Amygdala (tissue), 56 donors: ENCODE measurements around the gene COPS7B.
A peak's percentile ranks its signal among the peaks of the same experiment; 100 is the strongest.

Experiments used
- DNase-seq, 56 donors: peaks; one replicate each; lab custom pipeline; 2025; lab: John Stamatoyannopoulos, UW

The COPS7B gene

DNA sequence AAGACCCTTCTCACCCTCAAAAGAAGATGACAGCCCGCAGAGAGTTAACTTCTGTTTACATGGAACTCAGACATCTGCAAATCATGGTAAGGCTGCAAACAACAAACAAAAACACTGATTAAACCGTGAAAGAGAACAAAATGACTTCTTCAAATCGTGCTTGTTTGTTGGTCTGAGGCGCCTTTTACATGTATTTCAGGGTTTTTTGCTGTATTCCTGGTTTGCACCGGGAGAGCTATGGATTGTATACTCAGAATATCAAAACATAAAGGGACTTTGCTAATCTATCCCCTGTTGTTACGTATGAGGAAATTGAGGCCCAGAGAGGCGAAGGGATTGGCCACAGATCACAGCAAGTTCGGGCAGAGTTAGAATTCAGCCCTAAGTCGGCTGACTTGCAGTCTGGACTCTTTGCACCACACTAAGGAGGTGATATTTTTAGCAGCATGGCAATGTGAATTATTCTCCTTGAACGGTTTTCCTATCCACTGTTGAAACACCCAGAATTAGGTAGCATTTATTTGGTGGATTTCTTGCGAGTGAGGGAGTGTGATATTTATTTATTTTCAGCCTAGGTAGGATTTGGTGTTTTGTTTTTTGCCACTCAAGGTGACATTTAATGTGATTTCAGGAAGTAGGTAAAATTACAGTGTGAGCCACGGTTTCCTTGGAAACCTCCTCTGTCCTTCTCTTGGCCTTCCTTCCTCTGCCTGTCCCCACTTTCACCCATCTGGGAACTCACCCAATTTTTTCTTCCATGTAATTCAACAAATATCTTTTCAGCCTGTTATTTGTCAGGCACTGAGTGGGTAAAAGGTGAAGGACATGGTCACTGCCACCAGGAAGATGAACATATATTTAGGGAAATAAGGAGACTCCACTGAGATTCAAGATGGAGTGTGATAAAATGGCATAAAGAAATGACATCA is 4.2 kb upstream of the COPS7B start:
- DNase-seq: peak in 2 of 56 donors; percentile 30 to 32

DNA sequence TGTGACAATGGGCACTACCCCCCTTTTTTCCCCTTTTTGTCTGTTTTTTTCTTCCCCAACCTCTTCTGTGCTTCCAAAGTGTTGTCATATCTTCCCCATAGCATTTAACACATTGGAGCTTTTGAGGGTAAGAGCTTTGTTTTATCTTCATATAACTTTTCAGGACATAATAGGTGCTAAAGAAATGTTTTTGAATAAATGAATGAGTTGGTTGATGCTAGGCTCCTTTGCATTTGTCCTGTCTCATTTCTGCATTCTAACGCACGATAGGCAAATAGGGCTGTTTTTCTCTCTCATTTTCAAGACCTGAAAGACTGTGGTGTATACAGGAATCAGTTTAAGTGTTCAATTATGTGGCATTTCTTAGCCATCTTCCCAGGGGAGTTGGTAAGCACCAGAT is 832 bp upstream of the COPS7B start:
- no peak for DNase-seq

DNA sequence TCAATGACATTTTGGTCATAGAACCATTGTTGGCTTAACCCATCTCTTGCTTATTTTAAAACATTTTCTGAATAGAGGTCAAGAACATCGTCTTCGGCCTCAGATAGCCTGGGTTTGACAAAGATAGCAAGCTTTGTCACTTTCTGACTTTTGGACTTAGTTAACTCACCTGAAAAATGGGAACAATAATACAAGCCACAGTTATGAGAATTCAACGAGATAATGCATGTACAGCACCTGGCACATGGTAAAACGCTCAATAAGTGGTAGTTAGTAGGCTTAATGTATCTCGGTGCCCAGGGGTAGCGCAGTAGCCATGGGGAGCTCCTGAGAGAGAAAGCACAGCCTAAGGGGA is 446 bp upstream of the COPS7B start:
- no peak for DNase-seq

DNA sequence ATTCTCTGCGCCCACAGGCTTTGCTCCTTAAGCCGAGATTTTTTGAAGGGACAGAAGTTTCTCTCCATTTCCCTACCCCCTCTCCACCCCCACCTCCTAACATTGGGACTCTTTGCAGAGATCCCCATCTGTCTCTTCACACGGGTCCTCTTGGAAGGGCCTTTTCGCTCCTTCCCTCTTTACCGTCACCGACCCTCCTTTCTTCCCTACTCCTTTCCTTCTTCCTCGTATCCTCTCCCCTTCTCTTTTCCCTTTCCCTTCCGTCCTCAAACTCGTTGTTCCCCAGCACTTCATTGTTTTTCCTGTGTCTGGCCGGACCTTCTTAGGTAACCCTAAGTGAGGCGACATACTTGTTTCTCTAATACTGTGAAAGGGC is 660 bp downstream of the COPS7B start:
- DNase-seq: no peak

DNA sequence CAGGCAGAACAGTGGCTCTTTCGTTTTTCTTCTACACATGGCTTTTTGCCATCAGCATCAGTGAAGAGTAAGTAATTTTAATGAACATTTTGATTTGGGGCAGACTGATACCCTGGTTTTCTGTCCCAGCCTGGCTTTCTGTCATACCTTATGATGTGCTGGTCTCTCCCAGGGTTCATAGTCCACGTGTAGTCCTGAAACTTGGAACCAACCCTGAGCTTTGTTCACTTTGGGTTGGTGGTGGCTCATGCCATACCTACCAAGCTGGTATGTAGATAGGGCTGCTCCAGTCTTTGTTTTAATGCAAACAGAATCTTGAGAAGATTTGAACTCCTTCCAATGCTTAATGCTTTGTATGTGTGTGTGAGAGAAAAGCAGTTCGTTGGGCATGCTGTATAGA is 4.9 kb downstream of the COPS7B start:
- DNase-seq: no peak

DNA sequence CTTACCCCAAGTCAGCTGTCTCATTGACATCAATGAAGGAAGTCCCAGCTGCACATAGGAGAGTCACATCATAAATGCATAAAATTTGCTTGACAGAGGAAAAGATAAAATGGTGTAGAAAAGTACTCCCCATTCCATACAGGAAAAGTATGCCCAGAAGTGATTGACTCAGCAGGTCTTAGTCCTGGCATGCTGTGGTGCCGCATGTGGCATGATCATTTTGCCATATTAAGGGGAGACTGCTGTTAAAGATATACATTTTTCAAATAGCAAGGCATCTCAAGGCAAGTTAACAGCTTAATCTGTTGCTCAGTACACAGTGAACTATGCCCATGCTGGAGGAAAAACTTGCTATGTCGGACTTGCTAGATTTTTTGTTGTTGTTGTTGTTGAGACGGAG is 8.1 kb downstream of the COPS7B start:
- DNase-seq: peak in 1 of 56 donors; percentile 13

DNA sequence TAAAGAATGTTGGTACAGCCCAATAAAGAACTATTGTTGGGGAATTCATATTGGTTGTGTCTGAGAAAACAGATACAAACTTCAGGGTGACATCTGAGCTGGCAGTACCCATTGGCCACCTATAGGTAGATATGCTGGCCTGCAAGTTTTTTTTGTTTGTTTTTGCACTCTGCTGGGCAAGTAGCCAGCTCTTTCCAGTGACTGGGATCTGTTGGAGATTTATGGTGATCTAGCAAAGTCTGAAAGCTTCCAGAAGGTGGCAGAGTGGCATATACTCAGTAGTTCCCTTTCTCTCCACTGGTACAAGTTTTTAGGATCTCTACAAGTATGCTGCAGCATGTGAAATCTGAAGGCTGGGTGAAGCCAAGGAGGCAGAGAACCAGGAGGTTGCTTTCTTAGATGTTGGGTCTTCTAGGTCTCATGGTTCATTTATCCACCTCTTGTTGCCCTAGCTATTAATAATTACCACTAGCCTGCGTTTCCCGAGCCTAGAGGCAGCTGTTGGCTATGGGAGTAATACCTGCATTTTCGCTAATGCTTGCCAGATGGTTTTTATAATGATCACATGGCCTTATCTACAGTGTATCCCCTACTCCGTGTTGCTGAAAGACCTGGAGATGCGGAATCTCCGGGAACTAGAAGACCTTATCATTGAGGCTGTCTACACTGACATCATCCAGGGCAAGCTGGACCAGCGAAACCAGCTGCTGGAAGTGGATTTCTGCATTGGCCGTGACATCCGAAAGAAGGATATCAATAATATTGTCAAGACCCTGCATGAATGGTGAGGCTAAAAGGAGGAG is 9.5 kb downstream of the COPS7B start:
- peak in 2 of 56 donors; percentile 8 to 18 for DNase-seq

DNA sequence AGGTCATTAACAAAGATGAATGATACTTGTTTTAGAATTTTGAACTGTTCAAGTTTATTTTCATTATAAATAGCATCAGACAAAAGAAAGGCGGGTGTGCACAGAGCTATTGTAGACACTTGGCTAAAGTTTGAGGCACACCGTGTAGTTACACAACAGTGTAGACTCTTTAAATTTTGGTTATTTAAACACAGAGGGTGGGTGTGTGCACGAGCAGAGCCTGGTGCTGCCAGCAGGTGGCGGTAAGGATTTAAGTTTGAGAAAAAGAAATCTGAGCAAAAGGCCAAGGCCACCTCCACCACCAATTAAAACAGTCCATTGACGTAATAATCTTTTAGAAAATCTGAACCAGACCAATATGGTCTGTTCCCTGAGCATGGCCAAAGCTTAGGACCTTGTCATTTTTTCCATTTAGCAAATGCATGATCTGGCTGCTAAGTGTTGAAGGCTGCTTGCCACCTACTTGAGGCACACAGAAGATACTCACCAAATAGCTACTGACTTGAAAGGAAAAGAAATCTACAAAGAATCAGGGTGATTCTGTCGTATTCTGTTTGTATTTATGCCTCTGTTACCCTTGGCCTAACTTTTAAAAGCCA is 14.3 kb downstream of the COPS7B start:
- DNase-seq: peak in 7 of 56 donors; percentile 7 to 46 (median 22)

DNA sequence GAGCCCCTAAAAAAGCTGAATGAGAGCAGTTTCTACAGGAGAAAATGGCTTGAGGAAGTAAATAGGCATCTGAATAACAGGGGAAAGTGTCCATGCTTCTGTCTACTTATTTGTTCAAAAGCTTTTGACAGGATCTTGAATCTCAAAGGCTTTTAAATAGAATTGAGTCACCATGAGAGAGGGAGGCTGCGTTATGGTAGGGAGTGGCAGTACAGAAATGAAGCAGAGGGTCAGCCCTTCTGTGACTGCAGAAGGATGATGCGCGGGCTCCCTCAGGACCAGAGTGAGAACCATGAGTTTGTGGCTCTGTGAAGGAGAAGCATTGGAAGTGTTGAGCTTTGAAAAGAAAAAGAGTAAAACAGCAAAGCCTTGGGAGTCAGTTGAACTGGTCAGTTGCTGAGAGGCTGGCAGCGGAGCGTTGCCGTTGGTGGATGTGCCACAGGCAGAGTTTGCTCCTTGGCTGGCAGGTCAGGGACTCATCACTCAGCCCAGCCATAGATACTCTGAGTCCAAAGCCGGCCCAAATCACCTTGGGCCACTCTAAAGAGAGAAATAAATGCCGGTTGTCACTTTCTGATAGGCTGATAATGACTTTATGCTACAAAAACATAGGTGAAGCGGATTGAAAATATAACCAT is 17.4 kb downstream of the COPS7B start:
- DNase-seq: no peak

DNA sequence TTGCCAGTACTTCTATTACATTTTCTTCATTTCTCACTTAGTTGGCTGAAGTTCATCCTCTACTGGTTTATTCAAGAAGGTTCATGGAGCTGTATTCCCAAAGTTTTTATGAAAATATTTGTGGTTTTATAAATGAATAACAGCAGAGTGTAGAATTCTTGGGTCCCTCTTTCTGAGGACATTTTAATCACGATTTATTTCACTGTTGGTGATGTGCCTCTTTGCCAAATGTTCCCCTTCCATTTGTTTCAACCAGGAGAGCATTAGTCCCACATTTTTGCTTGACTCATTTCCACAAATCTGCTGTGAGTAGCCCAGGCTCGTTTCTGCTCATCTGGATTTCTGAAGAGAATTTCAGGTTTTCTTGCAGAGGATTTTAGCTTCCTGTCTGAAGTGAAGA is 20.8 kb downstream of the COPS7B start:
- no peak for DNase-seq

DNA sequence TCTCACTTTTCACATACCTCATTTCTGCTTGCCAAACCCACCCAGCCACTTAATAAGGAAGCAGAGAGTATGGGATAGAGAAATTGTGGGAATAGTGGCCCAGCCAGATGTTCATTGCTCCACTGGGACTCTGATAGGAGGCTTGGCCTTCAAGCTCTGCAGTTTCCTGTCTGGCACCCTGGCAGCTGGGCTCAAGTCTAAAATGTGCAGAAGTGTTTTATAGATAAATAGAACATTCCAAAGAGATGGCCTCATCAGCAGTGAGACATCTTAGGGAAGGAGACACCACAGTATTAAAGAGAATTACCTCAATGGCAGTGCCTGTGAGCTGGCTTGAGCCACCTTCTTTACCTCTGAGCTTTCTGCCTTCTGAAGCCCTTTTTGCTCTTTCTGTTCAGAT is 24.7 kb downstream of the COPS7B start:
- no peak for DNase-seq

DNA sequence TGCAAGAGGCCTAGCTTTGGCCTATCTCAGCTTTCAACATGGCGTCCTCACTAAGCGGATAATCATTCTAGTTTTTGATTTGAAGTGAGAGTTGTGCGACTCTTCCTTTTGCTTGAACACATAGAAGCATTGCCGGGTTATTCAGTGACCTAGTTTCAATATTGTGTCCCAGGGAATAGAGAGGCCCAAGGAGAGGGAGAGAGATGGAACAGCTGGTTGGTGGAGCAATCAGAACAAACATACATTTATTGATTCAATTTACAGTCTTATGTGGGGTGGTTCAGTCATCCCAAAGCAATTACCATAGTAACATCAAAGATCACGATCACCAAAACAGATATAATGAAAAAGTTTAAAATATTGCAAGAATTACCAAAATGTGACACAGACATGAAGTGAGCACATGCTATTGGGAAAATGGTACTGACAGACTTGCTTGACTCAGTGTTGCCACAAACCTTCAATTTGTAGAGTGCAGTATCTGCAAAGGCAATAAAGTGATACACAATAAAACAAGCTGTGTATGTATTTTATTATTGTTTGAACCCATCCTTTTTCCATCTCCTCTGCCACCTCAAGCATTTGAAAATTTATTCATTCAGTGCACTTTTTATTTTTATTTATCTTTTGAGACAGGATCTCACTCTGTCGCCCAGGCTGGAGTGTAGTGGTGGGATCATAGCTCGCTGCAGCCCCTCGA is 30.2 kb downstream of the COPS7B start:
- DNase-seq: no peak

DNA sequence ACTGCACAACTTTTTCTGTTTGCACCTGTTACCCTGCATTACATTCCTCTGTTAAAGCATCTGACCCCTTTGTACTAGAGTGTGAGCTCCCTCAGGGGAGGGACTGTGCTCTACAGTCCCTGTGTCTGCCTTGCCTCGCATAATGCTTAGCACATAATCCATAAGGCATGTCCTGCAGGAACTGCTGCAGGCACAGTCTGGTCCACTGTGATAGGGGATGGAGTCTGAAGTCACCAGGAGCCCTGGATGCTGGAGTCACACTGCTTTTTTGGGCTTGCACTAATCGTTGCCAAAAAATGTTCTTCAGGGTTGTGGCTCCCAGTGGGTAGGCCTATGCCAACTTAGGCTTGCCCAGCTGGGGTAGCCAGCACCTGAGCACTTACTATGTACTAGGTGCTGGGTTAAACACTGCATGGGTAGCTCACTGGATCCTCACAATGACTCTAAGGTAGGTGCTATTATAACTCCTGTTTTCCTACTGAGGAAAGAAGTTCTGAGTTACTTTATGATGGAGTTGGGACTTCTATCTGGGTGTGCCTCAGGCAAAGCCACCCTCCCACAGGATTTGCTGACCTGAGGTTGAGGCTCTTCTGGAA is 33.3 kb downstream of the COPS7B start:
- DNase-seq: no peak

DNA sequence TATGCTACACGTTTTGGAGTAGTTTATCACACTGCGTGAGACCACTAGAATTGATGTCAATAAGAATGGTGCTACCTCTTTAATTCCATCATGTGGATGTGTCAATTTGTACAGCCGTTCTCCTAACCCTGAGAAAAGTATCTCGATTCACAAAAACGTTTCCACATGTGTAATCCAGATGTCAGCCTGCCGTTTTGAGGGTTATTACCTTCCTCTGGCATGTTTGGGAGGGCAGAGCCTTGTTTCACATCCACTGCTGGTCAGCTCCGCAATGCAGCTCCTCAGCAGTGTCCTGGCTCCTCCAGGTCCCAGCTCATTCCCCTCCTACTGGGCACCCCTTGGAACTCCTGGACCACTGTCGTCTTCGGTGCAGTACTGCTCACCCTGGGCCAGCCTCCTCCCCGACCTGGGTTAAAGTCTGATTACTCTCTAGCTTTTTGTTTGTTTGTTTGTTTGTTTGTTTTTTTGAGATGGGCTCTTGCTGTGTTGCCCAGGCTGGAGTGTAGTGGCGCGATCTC is 34.6 kb downstream of the COPS7B start:
- no peak for DNase-seq

DNA sequence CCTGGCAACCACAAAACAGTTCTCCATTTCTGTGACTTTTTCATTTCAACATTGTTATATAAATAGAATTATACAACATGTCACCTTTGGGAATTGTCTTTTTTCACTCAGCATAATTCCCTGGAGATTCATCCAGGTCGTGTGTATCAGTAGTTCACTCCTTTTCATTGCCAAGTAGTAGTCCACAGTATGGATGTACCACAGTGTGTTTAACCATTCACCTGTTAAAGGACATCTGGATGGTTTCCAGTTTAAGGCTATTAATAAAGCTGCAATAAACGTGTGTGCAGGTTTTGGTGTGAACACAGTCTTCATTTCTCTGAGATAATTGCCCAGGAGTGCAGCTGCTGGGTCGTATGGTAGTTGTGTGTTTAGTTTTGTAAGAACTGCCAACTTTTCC is 35.7 kb downstream of the COPS7B start:
- no peak for DNase-seq

DNA sequence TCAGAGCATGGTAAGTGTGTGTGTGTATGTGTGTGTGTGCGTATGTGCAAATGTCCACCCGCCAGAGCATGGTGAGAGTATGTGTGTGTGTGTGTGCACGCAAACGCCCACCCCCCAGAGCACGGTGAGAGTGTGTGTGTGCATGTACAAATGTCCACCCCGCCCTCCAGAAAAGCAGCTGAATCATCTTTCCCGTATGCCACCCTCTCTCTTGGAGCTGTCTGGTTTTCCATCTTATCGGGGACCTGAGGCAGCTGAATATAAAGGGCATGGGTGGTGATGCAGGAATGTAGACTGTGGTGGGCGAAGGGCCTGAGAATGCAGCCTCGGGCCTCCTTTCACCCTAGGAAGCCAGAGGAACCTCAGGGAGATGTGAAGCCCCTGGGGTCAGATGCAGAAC is 66.9 kb downstream of the COPS7B start:
- DNase-seq: no peak

DNA sequence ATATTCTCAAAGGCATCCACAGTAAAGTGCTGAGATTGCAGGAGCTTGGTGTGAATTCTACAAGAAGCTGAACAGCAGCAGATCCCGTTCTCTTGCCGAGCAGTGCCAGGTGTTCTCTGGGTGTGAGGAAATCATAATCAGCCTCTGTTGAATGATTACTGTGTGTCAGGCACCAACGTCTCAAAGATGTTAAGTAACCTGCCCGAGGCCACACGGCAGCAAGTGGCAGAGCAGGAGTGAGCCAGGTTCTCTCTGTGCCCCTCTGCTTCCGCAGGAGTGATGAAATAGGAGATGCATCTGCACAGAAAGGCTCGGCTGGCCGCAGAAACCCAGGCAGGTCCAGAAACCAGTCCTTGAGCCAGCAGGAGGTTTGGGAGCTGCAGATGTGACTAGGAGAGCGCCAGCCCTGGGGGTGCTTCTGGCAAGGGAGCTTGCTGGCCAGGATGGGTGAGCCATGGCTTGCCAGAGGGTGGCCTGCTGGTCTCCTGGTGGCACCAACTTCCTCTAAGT is 68.4 kb downstream of the COPS7B start:
- DNase-seq: no peak

DNA sequence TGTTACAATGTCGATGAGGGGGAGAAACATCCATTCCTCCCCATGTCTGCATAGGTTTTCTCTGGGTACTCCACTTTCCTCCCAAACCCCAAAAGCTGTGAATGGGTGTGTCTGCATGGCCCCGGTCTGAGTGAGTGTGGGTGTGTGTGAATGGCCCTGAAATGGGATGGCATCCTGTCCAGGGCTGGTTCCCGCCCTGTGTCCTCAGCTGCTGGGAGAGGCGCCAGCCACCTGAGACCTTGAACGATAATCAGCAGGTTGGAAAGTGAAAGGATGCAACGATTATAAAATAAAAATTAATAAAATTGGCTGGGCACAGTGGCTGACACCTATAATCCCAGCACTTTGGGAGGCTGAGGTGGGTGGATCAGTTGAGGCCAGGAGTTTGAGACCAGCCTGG is 70.7 kb downstream of the COPS7B start:
- DNase-seq: no peak
